CD4-positive, alpha-beta memory T cell (primary cell): ENCODE data around the gene CMIP. TPM values are rescaled to one million over a fixed set of nuclear protein-coding genes. Genes with fewer than 3 reads are reported as not detected.

Experiments
- CTCF ChIA-PET: fragments of 350-600 bp; sonication (Branson Sonifier 250); formaldehyde crosslinking; loops from one replicate; lab custom pipeline; 2021; ENCODE audit warnings: inconsistent platforms; ENCODE audit not compliant: partially characterized antibody; lab: Charles Lee
- POLR2A ChIA-PET: fragments of 350-600 bp; sonication (Branson Sonifier 250); formaldehyde crosslinking; loops from one replicate; lab custom pipeline; 2021; ENCODE audit not compliant: partially characterized antibody; lab: Charles Lee
- DNase-seq, 5 donors: peaks; one replicate each; pipeline versions ENCODE4 v3.0.0 to v3.0.0-alpha.2; 2020 to 2022; ENCODE audit warnings: mixed read lengths in 1 of 5
- H3K27ac ChIP-seq: one replicate; pipeline ENCODE4 v1.7.0; 2013; ENCODE audit warnings: low read depth, low read length
- H3K27me3 ChIP-seq: 2 replicates; pipeline ENCODE4 v1.7.0; 2013; ENCODE audit warnings: mild to moderate bottlenecking, low read length, moderate library complexity; ENCODE audit not compliant: insufficient read depth
- H3K36me3 ChIP-seq: 2 replicates; pipeline ENCODE4 v1.7.0; 2013; ENCODE audit warnings: mild to moderate bottlenecking, low read length, moderate library complexity; ENCODE audit not compliant: insufficient read depth
- H3K4me1 ChIP-seq: 2 replicates; pipeline ENCODE4 v1.7.0; 2013; ENCODE audit warnings: mild to moderate bottlenecking, low read length, moderate library complexity; ENCODE audit not compliant: insufficient read depth
- H3K4me3 ChIP-seq, 2 donors: one replicate each; pipeline ENCODE4 v1.7.0; 2013; ENCODE audit warnings: low read length in 2 of 2, mild to moderate bottlenecking in 1 of 2
- H3K9me3 ChIP-seq, 2 donors: one replicate each; pipeline ENCODE4 v1.7.0; 2013; ENCODE audit warnings: low read length in 2 of 2, control low read depth in 1 of 2; ENCODE audit not compliant: control insufficient read depth in 1 of 2
- H3K27ac Mint-ChIP-seq, 7 donors: one replicate each; pipeline ENCODE4 v1.8.0; 2020 to 2021; ENCODE audit warnings: mixed read lengths in 7 of 7, mild to moderate bottlenecking in 6 of 7, inconsistent platforms in 3 of 7, moderate library complexity in 3 of 7
- H3K27me3 Mint-ChIP-seq, 2 donors: one replicate each; pipeline ENCODE4 v1.8.0; 2020 to 2021; ENCODE audit warnings: mixed read lengths in 2 of 2
- H3K36me3 Mint-ChIP-seq, 2 donors: one replicate each; pipeline ENCODE4 v1.8.0; 2020 to 2021; ENCODE audit warnings: mixed read lengths in 2 of 2, inconsistent platforms in 1 of 2, mild to moderate bottlenecking in 1 of 2
- H3K4me1 Mint-ChIP-seq, 4 donors: one replicate each; pipeline ENCODE4 v1.8.0; 2020 to 2021; ENCODE audit warnings: mixed read lengths in 4 of 4, mild to moderate bottlenecking in 1 of 4
- H3K4me3 Mint-ChIP-seq, 8 donors: one replicate each; pipeline ENCODE4 v1.8.0; 2020 to 2021; ENCODE audit warnings: mixed read lengths in 8 of 8, mild to moderate bottlenecking in 7 of 8, moderate library complexity in 6 of 8, inconsistent platforms in 3 of 8
- H3K9me3 Mint-ChIP-seq, 8 donors: one replicate each; pipeline ENCODE4 v1.8.0; 2020 to 2021; ENCODE audit warnings: mixed read lengths in 8 of 8, mild to moderate bottlenecking in 5 of 8, inconsistent platforms in 3 of 8, moderate library complexity in 1 of 8
- intact Hi-C: fragments of 100-400 bp; cut with micrococcal nuclease; formaldehyde crosslinking; loops from one replicate; pipeline ENCODE4 v1.15.1; 2023
- polyA plus RNA-seq, 2 donors: library from polyadenylated mRNA; unstranded; fragments of 300-500 nt; fragmentation: Illumina TruSeq; gene quantifications; one replicate each; pipeline ENCODE4 v1.2.3, GENCODE V29; 2021
- total RNA-seq, 2 experiments: library from RNA; stranded (reverse); gene quantifications; one replicate each; pipeline ENCODE4 v1.2.3, GENCODE V29; 2021

Gene CMIP
- total and polyA plus RNA-seq, 4 experiments from 2014 or later: 0.84 to 36.4 (median 33.2) TPM; not detected in 1

DNA sequence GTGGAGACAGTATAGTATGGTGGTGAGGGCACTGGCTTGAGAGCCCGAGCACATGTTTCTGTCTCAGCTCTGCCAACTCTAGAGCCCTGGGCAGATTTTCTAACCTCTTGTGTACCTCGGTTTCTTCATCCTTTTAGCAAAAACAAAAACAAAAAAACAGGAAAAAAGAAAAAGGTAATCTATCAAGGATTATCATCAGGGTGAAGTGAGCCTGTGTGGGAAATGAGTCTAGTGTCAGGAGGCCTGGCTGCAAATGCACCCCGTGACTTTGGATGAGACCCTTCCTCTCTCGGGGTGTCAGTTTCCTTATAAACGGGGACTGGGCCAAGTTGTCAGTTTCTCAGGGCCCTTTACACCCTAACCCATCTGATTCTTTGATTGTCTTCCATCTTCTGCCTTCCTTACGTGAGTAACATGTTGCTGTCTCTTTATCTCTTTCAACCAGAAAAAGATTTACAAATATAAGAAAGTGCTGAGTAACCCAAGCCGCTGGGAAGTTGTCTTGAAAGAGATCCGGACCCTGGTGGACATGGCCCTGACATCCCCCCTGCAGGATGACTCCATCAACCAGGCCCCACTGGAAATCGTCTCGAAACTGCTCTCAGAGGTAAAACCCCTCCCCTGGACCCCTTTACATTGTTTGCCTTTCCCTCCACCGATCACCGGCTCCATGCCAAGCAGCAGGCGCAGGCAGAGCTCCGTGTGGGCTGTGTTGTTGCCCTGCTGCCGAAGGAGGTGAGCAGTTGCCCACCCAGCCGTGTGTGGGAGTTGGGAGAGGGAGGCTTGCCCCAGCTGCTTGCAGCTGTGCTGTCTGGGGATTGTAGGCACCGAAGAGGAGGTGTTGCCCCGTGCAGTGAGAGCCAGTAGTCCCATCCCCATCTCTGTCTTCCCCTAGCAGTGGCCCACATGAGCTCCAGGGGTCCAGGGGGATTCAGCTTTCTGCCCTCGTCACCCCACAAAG is 207.4 kb downstream of the CMIP start:
- DNase-seq: no peak
- Histone ChIP-seq H3K9me3 (no peaks in the 10 kb centered on the region), H3K4me3 (no peak overlapping the region), H3K27ac (no peak overlapping the region), H3K36me3 (peaks cover 20% of the 10 kb centered on the region), H3K27me3 (no peaks in the 10 kb centered on the region), H3K4me1 (no peaks in the 10 kb centered on the region)
- intact Hi-C loops: no loop called here
- CTCF ChIA-PET: no interaction called here
- H3K9me3 Mint-ChIP-seq: no peaks in the 10 kb centered on the region
- no peak overlapping the region for H3K4me3 Mint-ChIP-seq
- no peaks in the 10 kb centered on the region for H3K27me3 Mint-ChIP-seq
- POLR2A ChIA-PET: no interaction called here
- peak overlapping the region in 2 of 7 donors; percentile 12 to 74 for H3K27ac Mint-ChIP-seq
- H3K36me3 Mint-ChIP-seq: peaks cover 4 to 17% of the 10 kb centered on the region in 2 donors
- peaks cover 5 to 9% (median 8%) of the 10 kb centered on the region in 4 donors for H3K4me1 Mint-ChIP-seq

DNA sequence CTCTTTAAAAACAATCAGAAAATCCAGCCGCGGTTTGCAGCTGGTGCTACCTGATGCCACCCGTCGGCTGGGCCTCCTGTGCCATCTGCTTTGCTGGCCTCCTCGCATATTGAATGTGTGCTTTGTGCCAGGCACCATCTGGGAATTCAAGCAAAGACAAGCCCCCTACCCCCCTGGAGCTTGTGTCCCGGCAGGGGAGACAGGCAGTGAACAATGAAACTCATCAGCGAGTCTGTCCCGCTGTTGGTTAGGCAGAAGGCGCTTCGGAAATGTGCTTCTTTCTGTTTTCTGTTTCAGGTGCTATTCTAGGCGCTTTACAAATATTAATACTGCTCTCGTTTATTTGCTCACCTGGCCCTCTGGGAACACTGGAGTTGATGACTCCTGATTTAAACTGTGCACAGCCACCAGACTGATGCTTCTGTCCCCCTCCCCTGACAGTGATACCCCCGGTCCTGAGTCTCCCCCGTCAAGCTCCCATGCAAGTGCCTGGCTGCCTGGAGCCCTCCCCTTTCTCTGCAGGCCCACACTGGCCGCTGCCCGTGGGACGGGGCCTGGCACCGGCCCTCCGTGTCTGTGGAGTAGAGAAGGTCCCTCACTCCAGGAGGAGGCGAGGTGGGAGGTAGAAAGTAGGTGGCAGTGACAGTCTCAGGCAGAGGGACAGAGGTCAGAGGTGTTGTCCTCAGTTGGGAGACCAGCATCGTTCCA is 208.3 kb downstream of the CMIP start:
- Mint-ChIP-seq H3K27ac (peak overlapping the region in 1 of 7 donors; percentile 69), H3K36me3 (peaks cover 11 to 24% of the 10 kb centered on the region in 2 donors), H3K9me3 (no peaks in the 10 kb centered on the region), H3K4me1 (peaks cover 4 to 9% (median 6%) of the 10 kb centered on the region in 4 donors), H3K27me3 (no peaks in the 10 kb centered on the region), H3K4me3 (no peak overlapping the region)
- H3K4me1 ChIP-seq: no peaks in the 10 kb centered on the region
- ChIA-PET POLR2A (no interaction called here), CTCF (no interaction called here)
- intact Hi-C loops: no loop called here
- H3K36me3 ChIP-seq: peaks cover 28% of the 10 kb centered on the region
- no peaks in the 10 kb centered on the region for H3K9me3 ChIP-seq
- H3K27me3 ChIP-seq: no peaks in the 10 kb centered on the region
- no peak overlapping the region for H3K27ac ChIP-seq
- H3K4me3 ChIP-seq: no peak overlapping the region
- DNase-seq: no peak

GRCh38 chr16:81654346-81654745 is 209.7 kb downstream of the CMIP start:
- Histone ChIP-seq H3K27ac (no peak overlapping the region), H3K36me3 (peaks cover 34% of the 10 kb centered on the region), H3K27me3 (no peaks in the 10 kb centered on the region), H3K4me3 (no peak overlapping the region), H3K4me1 (no peaks in the 10 kb centered on the region), H3K9me3 (no peaks in the 10 kb centered on the region)
- intact Hi-C loops: no loop called here
- no peaks in the 10 kb centered on the region for H3K27me3 Mint-ChIP-seq
- POLR2A ChIA-PET: no interaction called here
- peaks cover 2 to 8% (median 3%) of the 10 kb centered on the region in 4 donors for H3K4me1 Mint-ChIP-seq
- DNase-seq: no peak
- CTCF ChIA-PET: interaction anchor here (1.6 kb wide), 1 partner anchor 41 kb away, joined by 3 read pairs; no protein-coding TSS in a partner anchor
- peaks cover 21 to 31% of the 10 kb centered on the region in 2 donors for H3K36me3 Mint-ChIP-seq
- H3K27ac Mint-ChIP-seq: peak overlapping the region in 3 of 7 donors; percentile 20 to 73 (median 32)
- H3K4me3 Mint-ChIP-seq: no peak overlapping the region
- no peaks in the 10 kb centered on the region for H3K9me3 Mint-ChIP-seq

GRCh38 chr16:81655469-81656162 is 211.0 kb downstream of the CMIP start:
- Mint-ChIP-seq H3K27ac (peak overlapping the region in 5 of 7 donors; percentile 30 to 82 (median 47)), H3K4me1 (peaks cover 0 to 3% (median 0%) of the 10 kb centered on the region in 4 donors), H3K36me3 (peaks cover 21 to 40% of the 10 kb centered on the region in 2 donors), H3K4me3 (no peak overlapping the region), H3K9me3 (no peaks in the 10 kb centered on the region), H3K27me3 (no peaks in the 10 kb centered on the region)
- no peak overlapping the region for H3K27ac ChIP-seq
- CTCF ChIA-PET: interaction anchor here (1.0 to 1.6 kb wide), 3 partner anchors 40 to 59 kb away, joined by 3 read pairs; no protein-coding TSS in a partner anchor
- H3K4me3 ChIP-seq: no peak overlapping the region
- POLR2A ChIA-PET: interaction anchor here (1.0 kb wide), 1 partner anchor 63 kb away, joined by 3 read pairs; no protein-coding TSS in a partner anchor
- H3K9me3 ChIP-seq: no peaks in the 10 kb centered on the region
- no peaks in the 10 kb centered on the region for H3K4me1 ChIP-seq
- no peak for DNase-seq
- no peaks in the 10 kb centered on the region for H3K27me3 ChIP-seq
- intact Hi-C loops: no loop called here
- H3K36me3 ChIP-seq: peaks cover 34% of the 10 kb centered on the region

DNA sequence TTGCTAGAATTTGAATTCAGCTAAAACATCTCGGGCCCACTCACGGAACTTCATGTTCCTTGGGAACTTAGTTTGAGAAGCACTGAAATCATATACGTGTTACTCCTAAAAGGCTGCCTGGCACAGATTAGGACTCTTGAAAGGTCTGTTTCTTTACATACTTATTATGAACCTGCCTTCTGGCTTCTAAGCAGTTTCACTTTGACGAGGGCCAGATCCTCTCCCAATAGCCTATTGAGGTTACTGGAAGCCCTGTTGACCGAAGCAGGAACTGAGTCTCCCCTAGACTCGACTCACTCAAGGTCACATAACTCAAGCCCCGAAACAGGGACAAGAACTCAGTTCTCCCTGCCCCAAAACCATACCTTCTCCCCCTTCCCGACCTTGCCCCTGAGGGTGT is 212.6 kb downstream of the CMIP start:
- H3K27me3 ChIP-seq: no peaks in the 10 kb centered on the region
- peaks cover 26 to 43% of the 10 kb centered on the region in 2 donors for H3K36me3 Mint-ChIP-seq
- H3K4me1 ChIP-seq: no peaks in the 10 kb centered on the region
- no peaks in the 10 kb centered on the region for H3K27me3 Mint-ChIP-seq
- peaks cover 42% of the 10 kb centered on the region for H3K36me3 ChIP-seq
- H3K27ac ChIP-seq: no peak overlapping the region
- H3K27ac Mint-ChIP-seq: peak overlapping the region in 3 of 7 donors; percentile 15 to 64 (median 38)
- CTCF ChIA-PET: no interaction called here
- H3K4me1 Mint-ChIP-seq: peaks cover 0 to 3% (median 0%) of the 10 kb centered on the region in 4 donors
- H3K9me3 ChIP-seq: no peaks in the 10 kb centered on the region
- no peak overlapping the region for H3K4me3 Mint-ChIP-seq
- intact Hi-C loops: no loop called here
- H3K9me3 Mint-ChIP-seq: no peaks in the 10 kb centered on the region
- DNase-seq: no peak
- POLR2A ChIA-PET: no interaction called here
- no peak overlapping the region for H3K4me3 ChIP-seq

- no peaks in the 10 kb centered on the region for H3K27me3 ChIP-seq
- Mint-ChIP-seq H3K27me3 (no peaks in the 10 kb centered on the region), H3K9me3 (no peaks in the 10 kb centered on the region), H3K27ac (peak overlapping the region in 1 of 7 donors; percentile 38), H3K4me3 (no peak overlapping the region), H3K4me1 (peaks cover 0 to 3% (median 0%) of the 10 kb centered on the region in 4 donors), H3K36me3 (peaks cover 29 to 46% of the 10 kb centered on the region in 2 donors)
- no peak overlapping the region for H3K4me3 ChIP-seq
- peaks cover 39% of the 10 kb centered on the region for H3K36me3 ChIP-seq
- intact Hi-C loops: no loop called here
- no peak overlapping the region for H3K27ac ChIP-seq
- ChIA-PET POLR2A (no interaction called here), CTCF (no interaction called here)
- H3K9me3 ChIP-seq: no peaks in the 10 kb centered on the region
- H3K4me1 ChIP-seq: no peaks in the 10 kb centered on the region
- no peak for DNase-seq
Observed at GRCh38 chr16:81657781-81658180, 213.2 kb downstream of the CMIP start.
